HUES6 (cell line): ENCODE results near the gene FBXO28.

Source experiments
- H3K27ac ChIP-seq: 2 replicates; pipeline ENCODE4 v1.7.0; 2013; ENCODE audit warnings: low read depth, mild to moderate bottlenecking, low read length, inconsistent platforms
- H3K27me3 ChIP-seq: 2 replicates; pipeline ENCODE4 v1.6.1; 2013; ENCODE audit warnings: low read length; ENCODE audit not compliant: control insufficient read depth, insufficient read depth
- H3K36me3 ChIP-seq: 2 replicates; pipeline ENCODE4 v1.6.1; 2013; ENCODE audit warnings: low read length; ENCODE audit not compliant: control insufficient read depth, insufficient read depth
- H3K4me1 ChIP-seq: 2 replicates; pipeline ENCODE4 v1.6.1; 2013; ENCODE audit warnings: low read length; ENCODE audit not compliant: control insufficient read depth, insufficient read depth
- H3K4me3 ChIP-seq: 2 replicates; pipeline ENCODE4 v1.5.1; 2013; ENCODE audit warnings: low read depth, low read length
- H3K9ac ChIP-seq: one replicate; pipeline ENCODE4 v1.6.1; 2013; ENCODE audit warnings: mild to moderate bottlenecking, low read length
- H3K9me3 ChIP-seq: 2 replicates; pipeline ENCODE4 v1.6.1; 2013; ENCODE audit warnings: low read depth, low read length; ENCODE audit not compliant: control insufficient read depth, insufficient read depth

FBXO28 gene

GRCh38 chr1:224173523-224173922 lies 59.6 kb downstream of the FBXO28 start:
- H3K9ac ChIP-seq: no peak overlapping the region
- H3K27me3 ChIP-seq: no peaks in the 10 kb centered on the region
- H3K4me3 ChIP-seq: no peak overlapping the region
- H3K27ac ChIP-seq: no peak overlapping the region
- H3K4me1 ChIP-seq: peaks cover 12% of the 10 kb centered on the region
- no peaks in the 10 kb centered on the region for H3K36me3 ChIP-seq
- H3K9me3 ChIP-seq: no peaks in the 10 kb centered on the region; the same call in 1 of the 2 replicates

GRCh38 chr1:224175617-224176016 lies 61.7 kb downstream of the FBXO28 start:
- Histone ChIP-seq H3K9me3 (no peaks in the 10 kb centered on the region; the same call in 1 of the 2 replicates), H3K4me3 (peak overlapping the region; percentile 35; the same call in 1 of the 2 replicates), H3K27me3 (no peaks in the 10 kb centered on the region), H3K36me3 (no peaks in the 10 kb centered on the region), H3K4me1 (0 out of 2 replicates have a peak, but pooled peaks cover 4% of the 10 kb centered on the region), H3K27ac (no peak overlapping the region), H3K9ac (no peak overlapping the region)

GRCh38 chr1:224177356-224177999 lies 63.6 kb downstream of the FBXO28 start:
- Histone ChIP-seq H3K4me3 (no peak overlapping the region), H3K27me3 (no peaks in the 10 kb centered on the region), H3K9ac (no peak overlapping the region), H3K4me1 (0 out of 2 replicates have a peak, but pooled peaks cover 7% of the 10 kb centered on the region), H3K9me3 (no peaks in the 10 kb centered on the region), H3K36me3 (no peaks in the 10 kb centered on the region), H3K27ac (no peak overlapping the region)

DNA sequence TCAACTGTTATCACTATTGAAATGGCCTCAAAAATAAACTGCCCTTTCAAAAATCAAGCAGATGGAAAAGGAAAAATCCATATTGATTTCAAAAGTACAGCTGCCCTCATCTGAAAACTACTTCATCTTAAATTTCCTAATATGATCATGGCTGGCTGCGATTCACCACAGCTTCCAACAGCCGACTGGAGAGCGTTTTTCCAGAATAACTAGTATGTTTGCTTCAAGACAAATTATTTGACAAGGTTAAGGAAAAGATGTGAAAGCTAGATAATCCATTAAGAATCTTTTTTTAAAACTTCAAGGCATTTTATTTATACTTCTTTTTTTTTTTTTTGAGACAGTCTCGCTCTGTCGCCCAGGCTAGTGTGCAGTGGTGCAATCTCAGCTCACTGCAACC lies 65.0 kb downstream of the FBXO28 start:
- no peaks in the 10 kb centered on the region for H3K36me3 ChIP-seq
- no peak overlapping the region for H3K9ac ChIP-seq
- H3K4me1 ChIP-seq: 0 out of 2 replicates have a peak, but pooled peaks cover 9% of the 10 kb centered on the region
- no peaks in the 10 kb centered on the region for H3K9me3 ChIP-seq
- no peaks in the 10 kb centered on the region for H3K27me3 ChIP-seq
- no peak overlapping the region for H3K4me3 ChIP-seq
- H3K27ac ChIP-seq: no peak overlapping the region

DNA sequence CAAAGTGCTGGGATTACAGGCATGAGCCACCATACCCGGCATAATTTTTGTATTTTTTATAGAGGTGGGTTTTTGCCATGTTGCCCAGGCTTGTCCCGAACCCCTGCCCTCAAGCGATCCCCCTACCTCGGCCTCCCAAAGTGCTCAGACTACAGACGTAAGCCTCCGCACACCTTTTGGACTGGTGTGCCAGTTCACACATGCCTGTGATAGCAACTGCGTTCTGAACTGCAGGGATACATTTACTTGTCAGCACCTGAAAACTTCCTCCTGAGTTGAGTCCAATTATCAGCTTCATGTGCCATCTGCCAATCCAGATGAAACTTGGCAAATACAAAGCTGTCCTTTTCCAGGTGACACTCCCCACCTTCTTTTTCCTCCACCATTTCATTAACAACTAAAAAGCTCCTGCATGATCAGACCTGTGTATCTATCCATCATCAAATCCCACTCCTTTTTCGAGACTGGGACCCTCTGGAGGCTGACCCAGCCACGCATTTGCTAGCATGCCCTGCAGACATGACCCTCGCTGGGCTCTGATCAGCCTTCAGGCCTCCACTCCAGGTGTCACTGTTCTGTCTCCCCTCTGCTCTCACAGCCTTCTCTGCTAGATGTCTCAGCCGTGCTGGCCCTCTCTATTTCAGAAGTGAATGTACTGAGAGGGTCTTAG lies 67.0 kb downstream of the FBXO28 start:
- Histone ChIP-seq H3K4me1 (0 out of 2 replicates have a peak, but pooled peaks cover 5% of the 10 kb centered on the region), H3K27ac (no peak overlapping the region), H3K27me3 (no peaks in the 10 kb centered on the region), H3K4me3 (no peak overlapping the region), H3K9ac (no peak overlapping the region), H3K9me3 (no peaks in the 10 kb centered on the region), H3K36me3 (0 out of 2 replicates have a peak, but pooled peaks cover under 1% of the 10 kb centered on the region)

DNA sequence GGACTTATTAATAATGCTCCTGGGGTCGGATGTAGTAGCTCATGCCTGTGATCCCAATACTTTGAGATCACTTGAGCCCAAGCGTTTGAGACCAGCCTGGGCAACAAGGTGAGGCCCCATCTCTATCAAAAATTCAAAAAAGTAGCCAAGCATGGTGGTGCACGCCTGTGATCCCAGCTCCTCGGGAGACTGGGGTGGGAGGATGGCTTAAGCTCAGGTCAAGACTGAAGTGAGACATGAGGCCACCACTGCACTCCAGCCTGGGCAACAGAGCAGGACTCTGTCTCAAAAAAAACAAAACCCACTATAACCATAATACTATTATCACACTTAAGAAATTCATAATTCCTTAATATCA lies 67.5 kb downstream of the FBXO28 start:
- Histone ChIP-seq H3K9me3 (no peaks in the 10 kb centered on the region), H3K27me3 (no peaks in the 10 kb centered on the region), H3K36me3 (0 out of 2 replicates have a peak, but pooled peaks cover 4% of the 10 kb centered on the region), H3K4me3 (no peak overlapping the region), H3K4me1 (0 out of 2 replicates have a peak, but pooled peaks cover 5% of the 10 kb centered on the region), H3K27ac (no peak overlapping the region), H3K9ac (no peak overlapping the region)

GRCh38 chr1:224182057-224182865 lies 68.3 kb downstream of the FBXO28 start:
- H3K4me1 ChIP-seq: 0 out of 2 replicates have a peak, but pooled peaks cover 5% of the 10 kb centered on the region
- H3K27me3 ChIP-seq: no peaks in the 10 kb centered on the region
- H3K36me3 ChIP-seq: peaks cover 4% of the 10 kb centered on the region; the same call in 1 of the 2 replicates
- H3K4me3 ChIP-seq: peak overlapping the region; percentile 91
- H3K9ac ChIP-seq: peak overlapping the region; percentile 67
- H3K9me3 ChIP-seq: no peaks in the 10 kb centered on the region
- H3K27ac ChIP-seq: peak overlapping the region; percentile 72; the same call in 1 of the 2 replicates

- H3K4me1 ChIP-seq: 0 out of 2 replicates have a peak, but pooled peaks cover 5% of the 10 kb centered on the region
Observed at GRCh38 chr1:224182866-224183590, 69.1 kb downstream of the FBXO28 start, which contains the start of gene DEGS1. TSS of gene DEGS1 (plus strand) at chr1:224183240. CDS start at chr1:224183337, 97 bp downstream.

DNA sequence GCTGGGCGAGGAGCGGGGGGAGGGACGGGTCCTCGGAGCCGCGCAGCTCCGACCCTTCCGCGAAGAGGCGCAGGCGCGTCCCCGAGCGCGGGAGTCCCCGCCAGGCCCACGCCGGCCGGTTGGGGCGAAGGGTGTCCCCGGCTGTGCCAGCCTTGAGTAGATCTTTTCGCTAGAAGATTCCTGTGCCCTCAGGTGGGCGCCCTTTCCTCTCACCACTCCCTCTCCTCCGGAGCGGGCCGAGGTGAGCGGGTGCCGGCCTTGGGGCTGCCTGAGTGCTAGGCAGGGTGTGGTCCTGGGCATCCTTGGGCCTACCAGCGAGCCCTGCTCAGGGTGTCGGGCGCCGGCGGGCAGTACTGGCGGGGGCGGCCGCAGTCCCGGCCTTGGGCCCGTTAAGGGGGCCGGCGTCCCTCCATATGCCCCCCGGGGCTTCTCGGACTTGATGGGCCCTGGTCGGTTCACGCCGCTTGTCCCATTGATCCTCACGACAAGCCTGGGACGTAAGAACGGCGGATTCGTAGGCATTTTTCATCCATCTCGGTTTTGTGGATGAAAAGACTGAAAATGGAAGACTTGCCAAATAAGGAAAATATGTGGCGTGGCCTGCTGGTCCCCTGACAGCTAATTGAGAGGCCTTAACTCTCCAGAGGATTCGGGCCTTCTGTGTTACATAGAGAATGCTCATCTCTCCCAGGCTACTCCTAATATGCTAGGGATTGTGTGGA lies 69.8 kb downstream of the FBXO28 start:
- peaks cover 2% of the 10 kb centered on the region; the same call in 1 of the 2 replicates for H3K9me3 ChIP-seq
- peak overlapping the region; percentile 94 for H3K9ac ChIP-seq
- H3K4me1 ChIP-seq: 0 out of 2 replicates have a peak, but pooled peaks cover 5% of the 10 kb centered on the region
- peak overlapping the region; percentile 91 for H3K4me3 ChIP-seq
- H3K27ac ChIP-seq: peak overlapping the region; percentile 72
- H3K36me3 ChIP-seq: peaks cover 9% of the 10 kb centered on the region; the same call in 1 of the 2 replicates
- H3K27me3 ChIP-seq: no peaks in the 10 kb centered on the region

More at GRCh38 chr1:224182866-224183590, 69.1 kb downstream of the FBXO28 start, which contains the start of gene DEGS1:
- H3K27ac ChIP-seq: peak within 1 kb of the TSS; percentile 72
- peaks cover 2% of the 10 kb centered on the region; the same call in 1 of the 2 replicates for H3K9me3 ChIP-seq
- peak within 1 kb of the TSS; percentile 91 for H3K4me3 ChIP-seq
- H3K36me3 ChIP-seq: peaks cover 6% of the 10 kb centered on the region; the same call in 1 of the 2 replicates
- peak within 1 kb of the TSS; percentile 94 for H3K9ac ChIP-seq
- H3K27me3 ChIP-seq: no peaks in the 10 kb centered on the region
